Thyroid gland (tissue), 4 donors: ENCODE measurements around the gene TMC1. TPM values are rescaled to one million over a fixed set of nuclear protein-coding genes. Genes with fewer than 3 reads are reported as not detected.

Source experiments
- DNase-seq, 2 donors: peaks; one replicate each; pipeline ENCODE4 v3.0.0-alpha.2; 2019
- H3K27ac ChIP-seq, 3 donors: fragments of 200-600 bp; sonication (generic); 1 replicate in 2 of 3; 2 replicates in 1 of 3; pipeline ENCODE4 v1.5.1; 2016 to 2019; ENCODE audit warnings: mild to moderate bottlenecking in 1 of 3, moderate library complexity in 1 of 3
- H3K27me3 ChIP-seq: fragments of 200-600 bp; sonication (generic); one replicate; pipeline ENCODE4 v1.5.1; 2019
- H3K36me3 ChIP-seq, 2 donors: fragments of 200-600 bp; sonication (generic); one replicate each; pipeline ENCODE4 v1.5.1; 2016 to 2019
- H3K4me1 ChIP-seq, 2 donors: fragments of 200-600 bp; sonication (generic); one replicate each; pipeline ENCODE4 v1.5.1; 2017 to 2019
- H3K4me3 ChIP-seq, 3 donors: fragments of 200-600 bp; sonication (generic); replicated peaks in 1 of 3; 1 replicate in 2 of 3; 2 replicates in 1 of 3; pipeline ENCODE4 v1.5.1; 2016; ENCODE audit warnings: mild to moderate bottlenecking in 1 of 3
- H3K9me3 ChIP-seq: fragments of 200-600 bp; sonication (generic); one replicate; pipeline ENCODE4 v1.5.1; 2017
- CTCF ChIP-seq, 6 experiments: fragments of 200-600 bp in 3 of 6; fragments of 450-650 bp in 3 of 6; sonication (generic) in 3 of 6; IDR thresholded peaks; one replicate each; pipeline ENCODE4 v1.5.1; 2016 to 2019; ENCODE audit warnings: antibody characterized with exemption in 6 of 6, mild to moderate bottlenecking in 2 of 6, inconsistent platforms in 1 of 6, moderate library complexity in 1 of 6
- POLR2A ChIP-seq, 2 donors: fragments of 450-650 bp; IDR thresholded peaks; one replicate each; pipeline ENCODE4 v1.6.1; 2017; ENCODE audit warnings: antibody characterized with exemption in 2 of 2, mild to moderate bottlenecking in 2 of 2, moderate library complexity in 1 of 2
- WGBS, 2 donors: methylation state at CpG; one replicate each; pipeline ENCODE4 v1.1.5; 2017; 5-methylcytosine and 5-hydroxymethylcytosine counted together
- intact Hi-C: fragments of 100-400 bp; cut with DNase I; formaldehyde crosslinking; loops from one replicate; pipeline ENCODE4 v1.15.1; 2023
- total RNA-seq, 4 donors: library from RNA; depleted of rRNA; stranded (reverse); fragments of >200 nt; gene quantifications; one replicate each; pipeline ENCODE4 v1.2.3, GENCODE V29; 2016

Gene TMC1
- total RNA-seq, 4 donors from 2014 or later, result 0.11 to 0.13 TPM; not detected in 2

GRCh38 chr9:72623156-72623555 is 101.7 kb downstream of the TMC1 start:
- 80 to 92% methylated on average over 2 of the region's 2 CpGs for WGBS, 2 donors

GRCh38 chr9:72627147-72627546 is 105.7 kb downstream of the TMC1 start:
- H3K27ac ChIP-seq, result no peak overlapping the region
- TF ChIP-seq POLR2A (IDR thresholded peaks at IDR 0.05) (no peak), CTCF (IDR thresholded peaks at IDR 0.05) (no peak)
- H3K4me1 ChIP-seq, result peaks cover 0 to 2% of the 10 kb centered on the region in 2 donors
- H3K9me3 ChIP-seq, result no peaks in the 10 kb centered on the region
- intact Hi-C loops, result no loop called here
- no peaks in the 10 kb centered on the region for H3K36me3 ChIP-seq
- H3K27me3 ChIP-seq, result no peaks in the 10 kb centered on the region
- no peak for DNase-seq
- 96 to 100% methylated on average over 2 of the region's 2 CpGs for WGBS, 2 donors
- H3K4me3 ChIP-seq, result no peak overlapping the region

More at GRCh38 chr9:72623156-72623555, 101.7 kb downstream of the TMC1 start:
- no peak for DNase-seq
- intact Hi-C loops, result no loop called here
- Histone ChIP-seq H3K36me3 (no peaks in the 10 kb centered on the region), H3K4me1 (peaks cover 0 to 8% of the 10 kb centered on the region in 2 donors), H3K4me3 (no peak overlapping the region), H3K9me3 (no peaks in the 10 kb centered on the region), H3K27me3 (no peaks in the 10 kb centered on the region), H3K27ac (no peak overlapping the region)
- TF ChIP-seq POLR2A (IDR thresholded peaks at IDR 0.05) (no peak), CTCF (IDR thresholded peaks at IDR 0.05) (no peak)

- no peak for DNase-seq
- H3K27ac ChIP-seq, result no peak overlapping the region
- H3K27me3 ChIP-seq, result no peaks in the 10 kb centered on the region
- H3K36me3 ChIP-seq, result no peaks in the 10 kb centered on the region
- H3K4me1 ChIP-seq, result no peaks in the 10 kb centered on the region
- TF ChIP-seq CTCF (IDR thresholded peaks at IDR 0.05) (no peak), POLR2A (IDR thresholded peaks at IDR 0.05) (no peak)
- no peak overlapping the region for H3K4me3 ChIP-seq
- intact Hi-C loops, result no loop called here
- no peaks in the 10 kb centered on the region for H3K9me3 ChIP-seq
- WGBS, 2 donors, result 81 to 82% methylated on average over 7 of the region's 7 CpGs
These were observed 106.6 kb downstream of the TMC1 start for GRCh38 chr9:72627956-72628540.

GRCh38 chr9:72633966-72634365 is 112.6 kb downstream of the TMC1 start:
- DNase-seq, result no peak
- TF ChIP-seq POLR2A (IDR thresholded peaks at IDR 0.05) (no peak), CTCF (IDR thresholded peaks at IDR 0.05) (no peak)
- Histone ChIP-seq H3K4me3 (no peak overlapping the region), H3K9me3 (no peaks in the 10 kb centered on the region), H3K27me3 (no peaks in the 10 kb centered on the region), H3K27ac (no peak overlapping the region), H3K36me3 (no peaks in the 10 kb centered on the region), H3K4me1 (no peaks in the 10 kb centered on the region)
- 64 to 71% methylated on average over 5 of the region's 5 CpGs for WGBS, 2 donors
- intact Hi-C loops, result no loop called here

- Histone ChIP-seq H3K36me3 (no peaks in the 10 kb centered on the region), H3K27ac (no peak overlapping the region), H3K9me3 (no peaks in the 10 kb centered on the region), H3K4me1 (no peaks in the 10 kb centered on the region), H3K4me3 (no peak overlapping the region), H3K27me3 (no peaks in the 10 kb centered on the region)
- whole genome bisulfite sequencing, 2 donors, result 95 to 100% methylated on average over 1 of the region's 1 CpG
- intact Hi-C loops, result no loop called here
- no peak for DNase-seq
- TF ChIP-seq CTCF (IDR thresholded peaks at IDR 0.05) (no peak), POLR2A (IDR thresholded peaks at IDR 0.05) (no peak)
These were observed 113.8 kb downstream of the TMC1 start for GRCh38 chr9:72635197-72635596.
